ENCODE measurements around the gene GSTP1.
"Not testable (repeated sequence)": the region's sequence is repeated elsewhere in the genome, so short reads cannot be mapped to it uniquely, and the experiment has no call there.

Gene GSTP1

GRCh38 chr11:67614730-67615714 is 31.4 kb downstream of the GSTP1 start:
- peak in 1 of 2 experiments; percentile 60 for DNase-seq (ENCODE audit: low read depth in 2 of 2)

GRCh38 chr11:67615728-67616430 is 32.3 kb downstream of the GSTP1 start:
- DNase-seq (ENCODE audit: low read depth in 2 of 2): no peak

GRCh38 chr11:67616431-67617242 is 33.0 kb downstream of the GSTP1 start:
- no peak for DNase-seq (ENCODE audit: low read depth in 2 of 2)

- DNase-seq (ENCODE audit: low read depth in 2 of 2): no peak
These were observed 33.8 kb downstream of the GSTP1 start for GRCh38 chr11:67617243-67617953.

- DNase-seq (ENCODE audit: low read depth in 2 of 2): not testable (repeated sequence)
These were observed 35.5 kb downstream of the GSTP1 start for GRCh38 chr11:67618901-67619659.

- not testable (repeated sequence) for DNase-seq (ENCODE audit: low read depth in 2 of 2)
These were observed 36.3 kb downstream of the GSTP1 start for GRCh38 chr11:67619683-67620618.

- DNase-seq (ENCODE audit: low read depth in 2 of 2): not testable (repeated sequence)
These were observed 37.0 kb downstream of the GSTP1 start for GRCh38 chr11:67620621-67621020.

GRCh38 chr11:67621928-67622327 is 38.3 kb downstream of the GSTP1 start:
- not testable (repeated sequence) for DNase-seq (ENCODE audit: low read depth in 2 of 2)

- DNase-seq (ENCODE audit: low read depth in 2 of 2): not testable (repeated sequence)
These were observed 39.3 kb downstream of the GSTP1 start for GRCh38 chr11:67622905-67623304.

GRCh38 chr11:67623795-67624194 is 40.2 kb downstream of the GSTP1 start:
- not testable (repeated sequence) for DNase-seq (ENCODE audit: low read depth in 2 of 2)

GRCh38 chr11:67626131-67626833 is 42.7 kb downstream of the GSTP1 start:
- DNase-seq (ENCODE audit: low read depth in 2 of 2): not testable (repeated sequence)

GRCh38 chr11:67626970-67627369 is 43.4 kb downstream of the GSTP1 start:
- DNase-seq (ENCODE audit: low read depth in 2 of 2): no peak

GRCh38 chr11:67627441-67627811 is 43.8 kb downstream of the GSTP1 start:
- no peak for DNase-seq (ENCODE audit: low read depth in 2 of 2)

- DNase-seq (ENCODE audit: low read depth in 2 of 2): no peak
These were observed 44.4 kb downstream of the GSTP1 start for GRCh38 chr11:67627812-67628624.

GRCh38 chr11:67628710-67629385 is 45.2 kb downstream of the GSTP1 start:
- no peak for DNase-seq (ENCODE audit: low read depth in 2 of 2)

GRCh38 chr11:67629386-67630227 is 46.0 kb downstream of the GSTP1 start, which contains the start of gene NUDT8:
NUDT8 (minus strand) TSS chr11:67629937; CDS start chr11:67629911, 26 bp downstream.
- peak; percentile 70 to 86 for DNase-seq (ENCODE audit: low read depth in 2 of 2)
